CD4-positive, alpha-beta memory T cell (primary cell): ENCODE measurements around the gene RNGTT. TPM values are rescaled to one million over a fixed set of nuclear protein-coding genes. Genes with fewer than 3 reads are reported as not detected.

Experiments used
- CTCF ChIA-PET: fragments of 350-600 bp; sonication (Branson Sonifier 250); formaldehyde crosslinking; loops from one replicate; lab custom pipeline; 2021; ENCODE audit warnings: inconsistent platforms; ENCODE audit not compliant: partially characterized antibody; lab: Charles Lee
- POLR2A ChIA-PET: fragments of 350-600 bp; sonication (Branson Sonifier 250); formaldehyde crosslinking; loops from one replicate; lab custom pipeline; 2021; ENCODE audit not compliant: partially characterized antibody; lab: Charles Lee
- DNase-seq, 5 donors: peaks; one replicate each; pipeline versions ENCODE4 v3.0.0 to v3.0.0-alpha.2; 2020 to 2022; ENCODE audit warnings: mixed read lengths in 1 of 5
- H3K27ac ChIP-seq: one replicate; pipeline ENCODE4 v1.7.0; 2013; ENCODE audit warnings: low read depth, low read length
- H3K27me3 ChIP-seq: 2 replicates; pipeline ENCODE4 v1.7.0; 2013; ENCODE audit warnings: mild to moderate bottlenecking, low read length, moderate library complexity; ENCODE audit not compliant: insufficient read depth
- H3K36me3 ChIP-seq: 2 replicates; pipeline ENCODE4 v1.7.0; 2013; ENCODE audit warnings: mild to moderate bottlenecking, low read length, moderate library complexity; ENCODE audit not compliant: insufficient read depth
- H3K4me1 ChIP-seq: 2 replicates; pipeline ENCODE4 v1.7.0; 2013; ENCODE audit warnings: mild to moderate bottlenecking, low read length, moderate library complexity; ENCODE audit not compliant: insufficient read depth
- H3K4me3 ChIP-seq, 2 donors: one replicate each; pipeline ENCODE4 v1.7.0; 2013; ENCODE audit warnings: low read length in 2 of 2, mild to moderate bottlenecking in 1 of 2
- H3K9me3 ChIP-seq, 2 donors: one replicate each; pipeline ENCODE4 v1.7.0; 2013; ENCODE audit warnings: low read length in 2 of 2, control low read depth in 1 of 2; ENCODE audit not compliant: control insufficient read depth in 1 of 2
- H3K27ac Mint-ChIP-seq, 7 donors: one replicate each; pipeline ENCODE4 v1.8.0; 2020 to 2021; ENCODE audit warnings: mixed read lengths in 7 of 7, mild to moderate bottlenecking in 6 of 7, inconsistent platforms in 3 of 7, moderate library complexity in 3 of 7
- H3K27me3 Mint-ChIP-seq, 2 donors: one replicate each; pipeline ENCODE4 v1.8.0; 2020 to 2021; ENCODE audit warnings: mixed read lengths in 2 of 2
- H3K36me3 Mint-ChIP-seq, 2 donors: one replicate each; pipeline ENCODE4 v1.8.0; 2020 to 2021; ENCODE audit warnings: mixed read lengths in 2 of 2, inconsistent platforms in 1 of 2, mild to moderate bottlenecking in 1 of 2
- H3K4me1 Mint-ChIP-seq, 4 donors: one replicate each; pipeline ENCODE4 v1.8.0; 2020 to 2021; ENCODE audit warnings: mixed read lengths in 4 of 4, mild to moderate bottlenecking in 1 of 4
- H3K4me3 Mint-ChIP-seq, 8 donors: one replicate each; pipeline ENCODE4 v1.8.0; 2020 to 2021; ENCODE audit warnings: mixed read lengths in 8 of 8, mild to moderate bottlenecking in 7 of 8, moderate library complexity in 6 of 8, inconsistent platforms in 3 of 8
- H3K9me3 Mint-ChIP-seq, 8 donors: one replicate each; pipeline ENCODE4 v1.8.0; 2020 to 2021; ENCODE audit warnings: mixed read lengths in 8 of 8, mild to moderate bottlenecking in 5 of 8, inconsistent platforms in 3 of 8, moderate library complexity in 1 of 8
- intact Hi-C: fragments of 100-400 bp; cut with micrococcal nuclease; formaldehyde crosslinking; loops from one replicate; pipeline ENCODE4 v1.15.1; 2023
- polyA plus RNA-seq, 2 donors: library from polyadenylated mRNA; unstranded; fragments of 300-500 nt; fragmentation: Illumina TruSeq; gene quantifications; one replicate each; pipeline ENCODE4 v1.2.3, GENCODE V29; 2021
- total RNA-seq, 2 experiments: library from RNA; stranded (reverse); gene quantifications; one replicate each; pipeline ENCODE4 v1.2.3, GENCODE V29; 2021

RNGTT gene
- total and polyA plus RNA-seq, 4 experiments from 2014 or later, result 17.3 to 21.8 (median 19.1) TPM

DNA sequence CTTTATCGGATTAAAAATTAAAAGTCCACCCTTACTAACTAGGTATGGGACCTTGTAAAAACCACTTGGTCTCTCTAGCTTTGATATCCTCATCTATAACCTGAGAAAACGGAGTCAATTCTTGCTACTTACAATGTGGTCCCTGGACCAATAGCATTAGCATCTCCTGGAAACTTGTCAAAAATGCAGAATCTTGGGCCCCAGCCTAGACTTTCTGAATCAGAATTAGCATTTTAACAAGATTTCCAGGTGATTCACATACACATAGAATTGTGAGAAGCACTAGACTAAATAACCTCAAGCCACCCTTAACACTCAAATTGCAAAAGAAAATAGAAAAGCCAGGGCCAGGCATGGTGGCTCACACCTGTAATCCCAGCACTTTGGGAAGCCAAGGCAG lies 96.6 kb downstream of the RNGTT start:
- POLR2A ChIA-PET, result no interaction called here
- Mint-ChIP-seq H3K9me3 (no peaks in the 10 kb centered on the region), H3K4me1 (peaks cover 14 to 19% (median 18%) of the 10 kb centered on the region in 4 donors), H3K36me3 (peaks cover 11 to 12% of the 10 kb centered on the region in 2 donors), H3K4me3 (no peak overlapping the region), H3K27me3 (no peaks in the 10 kb centered on the region), H3K27ac (peak overlapping the region in 3 of 7 donors; percentile 3 to 48 (median 12))
- Histone ChIP-seq H3K27ac (no peak overlapping the region), H3K27me3 (no peaks in the 10 kb centered on the region), H3K36me3 (peaks cover 4% of the 10 kb centered on the region), H3K9me3 (no peaks in the 10 kb centered on the region), H3K4me3 (no peak overlapping the region), H3K4me1 (peaks cover 11% of the 10 kb centered on the region)
- intact Hi-C loops, result no loop called here
- CTCF ChIA-PET, result interaction anchor here (0.7 to 6.1 kb wide), 3 partner anchors 937 to 1473 kb away, joined by 3 to 45 read pairs (median 5); no protein-coding TSS in a partner anchor
- DNase-seq, result no peak

DNA sequence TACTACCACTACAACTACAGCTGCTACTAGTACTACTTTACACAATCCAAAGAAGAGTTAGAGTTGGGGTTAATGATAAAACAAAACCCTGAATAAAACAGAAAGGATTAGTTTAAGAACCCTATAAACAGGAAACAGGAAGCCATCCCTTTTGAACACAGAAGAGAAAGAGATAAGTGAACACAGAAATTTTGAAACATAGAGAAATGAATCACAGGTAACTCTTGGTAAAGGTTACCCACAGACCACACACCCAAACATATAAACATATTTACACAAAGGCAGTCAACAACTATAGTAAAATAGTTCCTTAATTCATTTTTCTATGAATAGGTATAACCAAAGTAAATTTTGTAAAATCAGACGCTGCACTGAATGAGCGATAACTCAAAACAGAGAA lies 98.1 kb downstream of the RNGTT start:
- Mint-ChIP-seq H3K9me3 (no peaks in the 10 kb centered on the region), H3K4me1 (peaks cover 14 to 19% (median 18%) of the 10 kb centered on the region in 4 donors), H3K27ac (peak overlapping the region in 4 of 7 donors; percentile 1 to 84 (median 42)), H3K36me3 (peaks cover 12 to 16% of the 10 kb centered on the region in 2 donors), H3K27me3 (no peaks in the 10 kb centered on the region), H3K4me3 (peak overlapping the region in 6 of 8 donors; percentile 2 to 72 (median 50))
- intact Hi-C loops, result no loop called here
- Histone ChIP-seq H3K27me3 (no peaks in the 10 kb centered on the region), H3K4me3 (no peak overlapping the region), H3K9me3 (no peaks in the 10 kb centered on the region), H3K36me3 (peaks cover 4% of the 10 kb centered on the region), H3K4me1 (peaks cover 11% of the 10 kb centered on the region), H3K27ac (no peak overlapping the region)
- ChIA-PET CTCF (interaction anchor here (1.1 kb wide), 1 partner anchor 1033 kb away, joined by 3 read pairs; no protein-coding TSS in a partner anchor), POLR2A (no interaction called here)
- peak in 1 of 5 donors; percentile 1 for DNase-seq

DNA sequence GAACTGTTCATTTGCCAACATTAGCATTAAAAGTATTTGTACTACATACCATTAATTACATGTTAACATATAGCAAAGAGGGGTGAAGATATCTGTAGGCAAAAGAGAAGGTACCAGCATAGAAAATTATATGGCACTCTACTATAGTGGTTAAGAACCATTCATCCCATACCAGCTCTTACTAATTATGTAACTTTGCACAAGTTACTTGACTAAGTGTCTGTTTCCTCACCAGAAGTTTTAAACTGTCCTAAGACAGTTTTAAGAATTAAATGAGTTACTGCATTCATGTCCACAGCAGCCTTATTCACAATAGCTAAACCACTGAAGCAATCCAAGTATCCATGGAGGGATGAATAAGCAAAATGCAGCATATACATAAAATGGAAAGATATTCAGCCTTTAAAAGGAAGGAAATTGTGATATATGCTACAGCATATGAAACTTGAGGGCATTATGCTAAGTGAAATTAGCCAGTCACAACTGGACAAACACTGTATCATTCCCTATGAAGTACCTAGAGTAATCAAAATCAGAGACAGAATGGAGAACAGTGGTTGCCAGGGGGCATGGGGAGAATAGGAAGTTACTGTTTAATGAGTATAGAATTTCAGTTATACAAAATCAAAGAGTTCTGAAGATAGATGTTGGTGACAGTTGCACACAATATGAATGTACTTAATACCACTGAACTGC lies 98.9 kb downstream of the RNGTT start:
- CTCF ChIA-PET, result interaction anchor here (0.8 kb wide), 1 partner anchor 1471 kb away, joined by 3 read pairs; no protein-coding TSS in a partner anchor
- H3K4me3 Mint-ChIP-seq, result peak overlapping the region in 3 of 8 donors; percentile 1 to 24 (median 18)
- Histone ChIP-seq H3K36me3 (peaks cover 4% of the 10 kb centered on the region), H3K9me3 (no peaks in the 10 kb centered on the region), H3K4me3 (no peak overlapping the region), H3K4me1 (peaks cover 11% of the 10 kb centered on the region), H3K27ac (no peak overlapping the region), H3K27me3 (no peaks in the 10 kb centered on the region)
- no peak for DNase-seq
- no peaks in the 10 kb centered on the region for H3K27me3 Mint-ChIP-seq
- peaks cover 14 to 19% (median 18%) of the 10 kb centered on the region in 4 donors for H3K4me1 Mint-ChIP-seq
- no peaks in the 10 kb centered on the region for H3K9me3 Mint-ChIP-seq
- intact Hi-C loops, result no loop called here
- H3K27ac Mint-ChIP-seq, result peak overlapping the region in 2 of 7 donors; percentile 0 to 25
- POLR2A ChIA-PET, result no interaction called here
- H3K36me3 Mint-ChIP-seq, result peaks cover 12 to 24% of the 10 kb centered on the region in 2 donors

- CTCF ChIA-PET, result interaction anchor here (1.5 kb wide), 1 partner anchor 79 kb away, joined by 3 read pairs; no protein-coding TSS in a partner anchor
- no peak overlapping the region for H3K4me3 ChIP-seq
- Mint-ChIP-seq H3K27ac (no peak overlapping the region), H3K4me3 (no peak overlapping the region), H3K9me3 (no peaks in the 10 kb centered on the region), H3K27me3 (no peaks in the 10 kb centered on the region), H3K36me3 (peaks cover 12 to 29% of the 10 kb centered on the region in 2 donors), H3K4me1 (peaks cover 9 to 11% (median 9%) of the 10 kb centered on the region in 4 donors)
- H3K4me1 ChIP-seq, result peaks cover 7% of the 10 kb centered on the region
- no peak for DNase-seq
- no peaks in the 10 kb centered on the region for H3K9me3 ChIP-seq
- peaks cover 4% of the 10 kb centered on the region for H3K36me3 ChIP-seq
- intact Hi-C loops, result no loop called here
- H3K27ac ChIP-seq, result no peak overlapping the region
- no peaks in the 10 kb centered on the region for H3K27me3 ChIP-seq
- POLR2A ChIA-PET, result no interaction called here
These were observed 103.1 kb downstream of the RNGTT start for GRCh38 chr6:88860310-88860709.

GRCh38 chr6:88858455-88858854 lies 105.0 kb downstream of the RNGTT start:
- H3K36me3 Mint-ChIP-seq, result peaks cover 9 to 33% of the 10 kb centered on the region in 2 donors

GRCh38 chr6:88856566-88856965 lies 106.9 kb downstream of the RNGTT start:
- no peaks in the 10 kb centered on the region for H3K4me1 ChIP-seq
- Mint-ChIP-seq H3K4me3 (no peak overlapping the region), H3K36me3 (peaks cover 0 to 36% of the 10 kb centered on the region in 2 donors), H3K9me3 (no peaks in the 10 kb centered on the region), H3K4me1 (peaks cover 0 to 4% (median 3%) of the 10 kb centered on the region in 4 donors), H3K27me3 (no peaks in the 10 kb centered on the region), H3K27ac (no peak overlapping the region)
- intact Hi-C loops, result no loop called here
- ChIA-PET CTCF (interaction anchor here (1.2 to 2.3 kb wide), 3 partner anchors 11 to 16 kb away, joined by 4 to 8 read pairs (median 4); no protein-coding TSS in a partner anchor), POLR2A (no interaction called here)
- H3K27me3 ChIP-seq, result no peaks in the 10 kb centered on the region
- no peaks in the 10 kb centered on the region for H3K36me3 ChIP-seq
- DNase-seq, result no peak
- H3K4me3 ChIP-seq, result no peak overlapping the region
- no peak overlapping the region for H3K27ac ChIP-seq
- H3K9me3 ChIP-seq, result no peaks in the 10 kb centered on the region

More at GRCh38 chr6:88858455-88858854, 105.0 kb downstream of the RNGTT start:
- no peak for DNase-seq
- Histone ChIP-seq H3K27ac (no peak overlapping the region), H3K4me1 (no peaks in the 10 kb centered on the region), H3K36me3 (peaks cover 4% of the 10 kb centered on the region), H3K4me3 (no peak overlapping the region), H3K9me3 (no peaks in the 10 kb centered on the region), H3K27me3 (no peaks in the 10 kb centered on the region)
- CTCF ChIA-PET, result interaction anchor here (2.5 kb wide), 1 partner anchor 13 kb away, joined by 14 read pairs; no protein-coding TSS in a partner anchor
- Mint-ChIP-seq H3K4me3 (no peak overlapping the region), H3K27ac (peak overlapping the region in 1 of 7 donors; percentile 22), H3K4me1 (peaks cover 0 to 4% (median 2%) of the 10 kb centered on the region in 4 donors), H3K9me3 (no peaks in the 10 kb centered on the region), H3K27me3 (no peaks in the 10 kb centered on the region)
- intact Hi-C loops, result no loop called here
- POLR2A ChIA-PET, result no interaction called here

DNA sequence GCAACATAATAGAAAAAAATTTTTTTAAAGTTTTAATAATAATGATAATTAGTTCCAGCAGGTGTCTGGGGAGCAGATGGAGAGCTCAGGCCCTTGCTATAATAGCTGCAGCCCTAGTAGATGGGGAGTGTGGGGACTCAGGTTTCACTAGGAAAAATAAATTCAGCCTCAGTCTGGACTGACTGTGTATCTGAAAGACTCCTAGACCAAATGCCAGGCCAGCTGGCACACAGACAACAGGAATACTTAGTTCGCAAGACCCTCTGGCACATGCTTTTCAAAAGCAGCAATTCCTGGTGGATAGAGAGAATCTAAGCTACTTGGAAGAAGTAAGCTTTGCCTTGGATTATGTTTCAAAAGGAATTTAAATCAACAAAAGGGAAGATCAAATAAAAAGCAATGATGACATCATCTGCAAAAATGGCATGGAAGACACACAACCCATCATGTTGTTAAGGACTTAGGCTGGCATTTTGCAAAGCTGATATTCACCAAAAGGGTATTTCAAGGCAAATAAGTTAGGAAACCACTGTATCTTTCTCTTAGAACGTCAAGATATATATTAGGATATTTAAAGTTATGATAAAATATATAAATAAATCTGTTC lies 107.8 kb downstream of the RNGTT start:
- no peaks in the 10 kb centered on the region for H3K9me3 ChIP-seq
- H3K27ac Mint-ChIP-seq, result peak overlapping the region in 1 of 7 donors; percentile 88
- no peak overlapping the region for H3K4me3 ChIP-seq
- ChIA-PET CTCF (interaction anchor here (1.2 to 2.3 kb wide), 3 partner anchors 12 to 17 kb away, joined by 4 to 8 read pairs (median 4); no protein-coding TSS in a partner anchor), POLR2A (no interaction called here)
- H3K4me3 Mint-ChIP-seq, result no peak overlapping the region
- H3K27ac ChIP-seq, result no peak overlapping the region
- H3K36me3 ChIP-seq, result no peaks in the 10 kb centered on the region
- H3K9me3 Mint-ChIP-seq, result no peaks in the 10 kb centered on the region
- H3K4me1 Mint-ChIP-seq, result peaks cover 0 to 4% (median 3%) of the 10 kb centered on the region in 4 donors
- no peaks in the 10 kb centered on the region for H3K27me3 Mint-ChIP-seq
- DNase-seq, result no peak
- H3K36me3 Mint-ChIP-seq, result peaks cover 0 to 32% of the 10 kb centered on the region in 2 donors
- H3K27me3 ChIP-seq, result no peaks in the 10 kb centered on the region
- intact Hi-C loops, result no loop called here
- no peaks in the 10 kb centered on the region for H3K4me1 ChIP-seq
